Measurements from ENCODE around the gene OCLN. TPM values are rescaled to one million over a fixed set of nuclear protein-coding genes. Genes with fewer than 3 reads are reported as not detected.
"Not testable (repeated sequence)": the region's sequence is repeated elsewhere in the genome, so short reads cannot be mapped to it uniquely, and the experiment has no call there.

Gene OCLN
- total RNA-seq, 1 donor from 2014 or later: 67.5 TPM

GRCh38 chr5:69472535-69473143 lies 20.0 kb upstream of the OCLN start:
- H3F3A ChIP-seq (ENCODE audit: low read depth); H2AFZ ChIP-seq (replicated peaks); H3K4me2 ChIP-seq; H3K36me3 Mint-ChIP-seq; H3K36me3 ChIP-seq; H3K27ac Mint-ChIP-seq; H3K27ac ChIP-seq; H3K9me3 ChIP-seq (ENCODE audit: low read depth); H3K27me3 ChIP-seq; H4K20me1 ChIP-seq (ENCODE audit: low read depth); H3K79me2 ChIP-seq (ENCODE audit: low read depth); H3K4me1 Mint-ChIP-seq; DNase-seq (ENCODE audit: low spot score); H3K27me3 Mint-ChIP-seq (ENCODE audit: insufficient read depth, low read depth); H3K4me3 ChIP-seq; H3K4me3 Mint-ChIP-seq; H3K9me3 Mint-ChIP-seq; H3K4me1 ChIP-seq; H3K9ac ChIP-seq: not testable (repeated sequence)

DNA sequence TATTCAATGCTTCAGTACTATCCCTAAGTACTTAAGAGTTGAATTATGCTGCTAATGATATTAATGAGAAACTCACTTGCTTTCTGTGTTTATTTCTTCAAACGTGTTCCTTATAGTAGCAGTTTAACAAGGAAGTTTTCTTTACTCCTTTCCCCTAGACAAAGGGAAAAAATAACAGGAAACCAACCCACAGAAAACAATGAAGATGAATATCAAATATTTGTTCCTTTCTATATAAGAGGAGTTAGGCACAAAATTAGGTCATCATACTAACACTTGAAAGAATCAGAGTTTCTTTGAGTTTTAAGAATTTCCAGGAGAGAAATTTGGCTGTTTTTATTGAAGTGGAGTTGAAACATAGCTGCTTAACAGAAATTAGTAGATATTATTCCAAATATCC lies 15.4 kb upstream of the OCLN start:
- Mint-ChIP-seq H3K27me3 (ENCODE audit: insufficient read depth, low read depth) (no peaks in the 10 kb centered on the region), H3K36me3 (no peaks in the 10 kb centered on the region), H3K4me1 (no peaks in the 10 kb centered on the region), H3K9me3 (no peaks in the 10 kb centered on the region), H3K4me3 (no peak overlapping the region), H3K27ac (no peak overlapping the region)
- no peaks in the 10 kb centered on the region for H3K79me2 ChIP-seq (ENCODE audit: low read depth)
- no peaks in the 10 kb centered on the region for H4K20me1 ChIP-seq (ENCODE audit: low read depth)
- H3K9me3 ChIP-seq (ENCODE audit: low read depth): no peaks in the 10 kb centered on the region
- no peak overlapping the region for H3K4me2 ChIP-seq
- H3K9ac ChIP-seq: peak overlapping the region; percentile 11
- no peak for TF ChIP-seq CTCF (IDR thresholded peaks at IDR 0.05)
- TF ChIP-seq EZH2phosphoT487 (IDR thresholded peaks at IDR 0.05): no peak
- TF ChIP-seq EZH2 (IDR thresholded peaks at IDR 0.05): no peak
- no peak overlapping the region for H3K27ac ChIP-seq
- no peak overlapping the region for H2AFZ ChIP-seq (replicated peaks)
- no peak for DNase-seq (ENCODE audit: low spot score)
- no peaks in the 10 kb centered on the region for H3K4me1 ChIP-seq
- no peaks in the 10 kb centered on the region for H3K27me3 ChIP-seq
- H3K4me3 ChIP-seq: no peak overlapping the region
- no peaks in the 10 kb centered on the region for H3K36me3 ChIP-seq
- no peaks in the 10 kb centered on the region for H3F3A ChIP-seq (ENCODE audit: low read depth)

- not testable (repeated sequence) for H3K9me3 ChIP-seq (ENCODE audit: low read depth); H3K79me2 ChIP-seq (ENCODE audit: low read depth); H3F3A ChIP-seq (ENCODE audit: low read depth); H3K9me3 Mint-ChIP-seq; H3K27ac ChIP-seq; H3K36me3 Mint-ChIP-seq; H3K4me1 Mint-ChIP-seq; H3K27me3 Mint-ChIP-seq (ENCODE audit: insufficient read depth, low read depth); H3K4me1 ChIP-seq; H3K36me3 ChIP-seq; H3K4me3 Mint-ChIP-seq; DNase-seq (ENCODE audit: low spot score); H2AFZ ChIP-seq (replicated peaks); H3K9ac ChIP-seq; H3K4me2 ChIP-seq; H4K20me1 ChIP-seq (ENCODE audit: low read depth); H3K27me3 ChIP-seq; H3K4me3 ChIP-seq
- peak overlapping the region; percentile 34 for H3K27ac Mint-ChIP-seq
Measured at GRCh38 chr5:69478296-69478695, 14.3 kb upstream of the OCLN start.

DNA sequence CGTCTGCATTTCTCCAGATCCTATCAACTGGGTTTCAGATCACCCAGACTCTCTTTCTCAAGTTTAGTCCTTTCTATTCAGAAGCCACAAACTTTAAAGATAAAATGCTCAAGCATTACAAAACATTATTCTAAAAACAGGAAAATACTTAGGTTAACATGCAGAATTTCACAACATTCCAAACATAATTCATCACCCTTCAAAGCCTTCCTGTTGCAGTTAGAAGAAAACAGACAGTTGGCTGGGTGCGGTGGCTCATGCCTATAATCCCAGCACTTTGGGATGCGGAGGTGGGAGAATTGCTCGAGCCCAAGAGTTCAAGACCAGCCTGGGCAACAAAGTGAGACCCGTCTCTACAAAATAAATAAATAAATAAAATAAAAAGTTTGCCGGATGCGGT lies 7.7 kb upstream of the OCLN start:
- no peaks in the 10 kb centered on the region for H3K27me3 ChIP-seq
- H3F3A ChIP-seq (ENCODE audit: low read depth): peaks cover 13% of the 10 kb centered on the region
- Mint-ChIP-seq H3K4me3 (no peak overlapping the region), H3K4me1 (no peaks in the 10 kb centered on the region), H3K27ac (no peak overlapping the region), H3K36me3 (no peaks in the 10 kb centered on the region), H3K27me3 (ENCODE audit: insufficient read depth, low read depth) (peaks cover 4% of the 10 kb centered on the region), H3K9me3 (no peaks in the 10 kb centered on the region)
- no peak for DNase-seq (ENCODE audit: low spot score)
- H4K20me1 ChIP-seq (ENCODE audit: low read depth): no peaks in the 10 kb centered on the region
- H2AFZ ChIP-seq (replicated peaks): no peak overlapping the region
- H3K9me3 ChIP-seq (ENCODE audit: low read depth): no peaks in the 10 kb centered on the region
- TF ChIP-seq CTCF (IDR thresholded peaks at IDR 0.05) (no peak), EZH2 (IDR thresholded peaks at IDR 0.05) (no peak), EZH2phosphoT487 (IDR thresholded peaks at IDR 0.05) (no peak)
- no peak overlapping the region for H3K4me3 ChIP-seq
- H3K4me2 ChIP-seq: no peak overlapping the region
- no peak overlapping the region for H3K27ac ChIP-seq
- H3K79me2 ChIP-seq (ENCODE audit: low read depth): no peaks in the 10 kb centered on the region
- H3K4me1 ChIP-seq: peaks cover 11% of the 10 kb centered on the region
- no peaks in the 10 kb centered on the region for H3K36me3 ChIP-seq
- no peak overlapping the region for H3K9ac ChIP-seq

All from neural progenitor cell (in vitro differentiated cells).